Body of pancreas (tissue), 4 donors: Measurements from ENCODE around the gene BBX.
"Not testable (repeated sequence)": the region's sequence is repeated elsewhere in the genome, so short reads cannot be mapped to it uniquely, and the experiment has no call there.

Experiments used
- POLR2A ChIP-seq, 3 donors: fragments of 450-650 bp; IDR thresholded peaks; one replicate each; pipeline ENCODE4 v1.6.1; 2016; ENCODE audit warnings: antibody characterized with exemption in 3 of 3, mild to moderate bottlenecking in 2 of 3
- TF ChIP-seq, protein P1 (sequence below), 7 experiments: fragments of 450-650 bp in 4 of 7; fragments of 200-600 bp in 3 of 7; sonication (generic) in 3 of 7; IDR thresholded peaks; one replicate each; pipeline ENCODE4 v1.5.1; 2016 to 2019; ENCODE audit warnings: antibody characterized with exemption in 7 of 7

- TF ChIP-seq, protein P1, sequence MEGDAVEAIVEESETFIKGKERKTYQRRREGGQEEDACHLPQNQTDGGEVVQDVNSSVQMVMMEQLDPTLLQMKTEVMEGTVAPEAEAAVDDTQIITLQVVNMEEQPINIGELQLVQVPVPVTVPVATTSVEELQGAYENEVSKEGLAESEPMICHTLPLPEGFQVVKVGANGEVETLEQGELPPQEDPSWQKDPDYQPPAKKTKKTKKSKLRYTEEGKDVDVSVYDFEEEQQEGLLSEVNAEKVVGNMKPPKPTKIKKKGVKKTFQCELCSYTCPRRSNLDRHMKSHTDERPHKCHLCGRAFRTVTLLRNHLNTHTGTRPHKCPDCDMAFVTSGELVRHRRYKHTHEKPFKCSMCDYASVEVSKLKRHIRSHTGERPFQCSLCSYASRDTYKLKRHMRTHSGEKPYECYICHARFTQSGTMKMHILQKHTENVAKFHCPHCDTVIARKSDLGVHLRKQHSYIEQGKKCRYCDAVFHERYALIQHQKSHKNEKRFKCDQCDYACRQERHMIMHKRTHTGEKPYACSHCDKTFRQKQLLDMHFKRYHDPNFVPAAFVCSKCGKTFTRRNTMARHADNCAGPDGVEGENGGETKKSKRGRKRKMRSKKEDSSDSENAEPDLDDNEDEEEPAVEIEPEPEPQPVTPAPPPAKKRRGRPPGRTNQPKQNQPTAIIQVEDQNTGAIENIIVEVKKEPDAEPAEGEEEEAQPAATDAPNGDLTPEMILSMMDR (IDR thresholded peaks at IDR 0.05), result not testable (repeated sequence)
- not testable (repeated sequence) for TF ChIP-seq POLR2A (IDR thresholded peaks at IDR 0.05)
Observed at GRCh38 chr3:107835001-107835400, 312.2 kb downstream of the BBX start.
